GM12873 (cell line): Measurements from ENCODE around the gene CLIP4.

Experiments
- CTCF ChIP-seq: IDR thresholded peaks from 2 replicates; pipeline ENCODE4 v1.5.1; 2012; ENCODE audit warnings: low read depth, mild to moderate bottlenecking, moderate library complexity, low read length, control low read depth; ENCODE audit not compliant: insufficient read depth; ENCODE audit errors: missing control alignments

Gene CLIP4

DNA sequence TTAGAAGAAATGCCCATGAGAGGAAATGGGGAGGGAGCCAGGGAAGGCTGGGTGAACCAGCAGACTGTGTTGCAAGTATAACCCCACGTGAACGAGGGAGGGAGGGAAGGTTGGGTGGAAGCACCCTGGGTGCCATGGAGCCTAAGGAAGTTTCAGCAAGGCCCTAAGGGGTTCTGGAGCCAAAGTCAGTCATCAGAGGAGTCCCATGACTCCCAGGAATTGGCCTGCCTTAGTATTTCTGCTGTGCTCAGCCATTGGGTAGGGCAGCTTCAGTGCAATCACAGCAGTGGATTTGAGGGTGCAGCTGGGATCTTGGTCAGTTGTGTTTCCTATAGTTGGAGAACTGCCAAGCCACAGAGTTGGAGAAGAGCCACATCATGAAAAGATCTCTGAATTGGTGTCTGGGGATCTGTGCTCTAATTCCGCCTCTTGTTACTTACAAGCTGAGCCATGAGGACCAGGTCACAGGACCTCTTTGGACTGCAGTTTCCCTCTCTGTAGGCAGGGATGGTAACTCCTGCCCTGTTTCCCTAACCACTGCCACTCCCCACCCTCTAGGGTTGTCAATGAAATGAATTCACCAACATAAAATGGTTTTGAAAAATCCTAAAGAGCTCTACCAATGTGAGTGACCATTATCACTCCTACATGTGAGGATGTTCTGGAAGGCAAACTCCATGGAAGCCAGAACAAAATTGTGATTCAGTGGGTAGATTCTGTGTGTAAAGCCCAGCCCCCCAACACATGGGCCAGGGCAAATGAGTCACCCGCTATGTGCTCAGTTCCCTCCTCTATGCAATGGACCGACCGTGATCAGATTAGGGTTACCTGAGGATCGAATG is 108.9 kb downstream of the CLIP4 start:
- TF ChIP-seq CTCF: no peak

GRCh38 chr2:29224693-29225551 is 109.7 kb downstream of the CLIP4 start:
- TF ChIP-seq CTCF: no peak

DNA sequence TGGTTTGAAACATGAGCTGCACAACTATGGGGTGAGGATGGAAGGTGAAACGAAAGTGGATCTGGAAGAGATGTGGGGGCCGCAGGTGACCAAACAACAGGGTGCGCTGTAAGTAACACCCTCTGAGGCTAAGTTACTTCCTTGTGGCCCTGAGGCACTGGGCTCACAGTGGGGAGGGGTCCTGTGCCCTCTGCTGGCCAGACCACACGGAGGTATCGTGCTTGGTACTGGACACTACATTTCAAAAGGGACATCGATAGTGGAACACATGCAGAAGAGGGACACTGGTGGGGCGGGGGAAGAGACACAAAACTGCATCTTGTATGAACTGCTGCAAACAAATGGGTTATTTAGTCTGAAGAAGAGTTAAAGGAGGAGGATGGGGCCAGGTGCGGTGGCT is 110.6 kb downstream of the CLIP4 start:
- no peak for TF ChIP-seq CTCF

DNA sequence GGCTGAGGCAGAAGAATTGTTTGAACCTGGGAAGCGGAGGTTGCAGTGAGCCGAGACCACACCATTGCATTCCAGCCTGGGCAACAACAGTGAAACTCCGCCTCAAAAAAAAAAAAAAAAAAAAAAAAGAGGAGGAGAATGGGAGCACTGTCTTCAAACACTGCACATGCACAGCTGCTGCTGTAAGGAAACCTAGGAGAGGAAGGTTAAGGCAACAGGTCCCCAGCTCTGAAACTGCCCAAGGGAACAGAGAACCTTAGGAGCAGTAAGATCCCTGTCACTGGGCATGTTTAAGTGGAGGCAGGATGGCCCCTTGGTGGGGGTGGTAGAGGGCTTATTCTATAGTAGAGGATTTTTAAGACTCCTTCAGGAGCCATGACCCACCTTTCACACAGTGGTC is 111.2 kb downstream of the CLIP4 start:
- no peak for TF ChIP-seq CTCF

DNA sequence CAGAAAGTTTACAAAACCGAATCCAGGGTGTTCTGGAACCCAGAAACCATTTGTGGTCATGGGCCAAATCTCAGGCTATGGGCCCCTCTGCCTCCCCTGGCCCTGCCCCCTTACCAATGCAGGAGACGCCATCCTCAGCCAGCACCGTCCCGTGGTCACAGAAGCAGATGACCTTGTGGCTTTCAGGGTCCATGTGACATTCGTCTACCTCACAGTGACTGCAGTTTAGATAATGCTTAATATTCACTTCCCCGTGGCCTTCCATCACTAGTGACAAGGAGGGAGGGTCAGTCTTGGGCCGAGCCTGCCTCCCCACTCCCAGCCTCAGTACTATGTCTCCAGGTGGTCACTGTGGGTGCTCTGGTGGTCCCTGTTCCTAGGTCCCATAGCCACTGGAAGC is 111.6 kb downstream of the CLIP4 start:
- no peak for TF ChIP-seq CTCF

DNA sequence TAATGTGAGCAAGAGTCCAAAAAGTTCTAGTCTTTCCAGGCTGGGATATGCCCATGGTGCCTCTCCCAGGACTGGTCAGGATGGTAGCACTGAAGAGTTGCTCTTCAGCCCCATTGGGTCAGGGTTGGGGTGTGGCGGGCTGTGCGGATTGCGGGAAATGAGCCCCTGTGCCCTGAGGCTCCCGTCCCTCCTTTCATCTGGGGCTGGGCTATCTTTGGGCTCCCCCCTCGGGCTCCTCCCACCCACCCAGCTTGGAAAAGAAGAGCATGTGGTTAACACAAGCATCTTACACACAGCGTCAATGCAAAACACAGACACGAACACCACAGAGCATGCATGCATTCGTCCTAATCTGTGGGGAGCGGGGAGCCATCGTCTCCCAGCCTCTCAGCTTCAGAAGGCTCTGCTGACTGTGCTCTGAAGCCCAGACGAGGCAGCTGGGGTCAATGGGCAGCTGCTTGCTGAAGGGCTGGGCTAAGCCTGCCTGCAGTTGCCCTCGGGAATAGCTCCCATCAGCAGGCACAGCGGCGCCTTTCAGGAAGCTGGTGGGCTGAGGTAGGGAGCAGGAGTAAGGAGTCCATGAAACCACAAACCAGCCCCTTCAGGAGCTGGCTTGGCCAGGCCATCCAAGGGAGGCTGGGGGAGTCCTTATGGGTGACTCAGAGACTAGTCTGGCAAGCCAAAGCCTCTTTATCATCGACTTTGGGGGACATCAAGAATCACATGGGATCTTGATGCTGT is 112.9 kb downstream of the CLIP4 start:
- TF ChIP-seq CTCF: no peak

GRCh38 chr2:29228947-29229346 is 113.7 kb downstream of the CLIP4 start:
- TF ChIP-seq CTCF: no peak
